HPDE6-E6E7 (cell line): ENCODE data around the gene GALNT12.

Experiments used
- DNase-seq: peaks from one replicate; pipeline ENCODE4 v3.0.0; 2011; ENCODE audit warnings: missing footprints; ENCODE audit errors: extremely low spot score

GALNT12 gene

GRCh38 chr9:98783518-98784226 lies 23.8 kb upstream of the GALNT12 start:
- no peak for DNase-seq

- no peak for DNase-seq
Observed at GRCh38 chr9:98784831-98785806, 22.4 kb upstream of the GALNT12 start.

DNA sequence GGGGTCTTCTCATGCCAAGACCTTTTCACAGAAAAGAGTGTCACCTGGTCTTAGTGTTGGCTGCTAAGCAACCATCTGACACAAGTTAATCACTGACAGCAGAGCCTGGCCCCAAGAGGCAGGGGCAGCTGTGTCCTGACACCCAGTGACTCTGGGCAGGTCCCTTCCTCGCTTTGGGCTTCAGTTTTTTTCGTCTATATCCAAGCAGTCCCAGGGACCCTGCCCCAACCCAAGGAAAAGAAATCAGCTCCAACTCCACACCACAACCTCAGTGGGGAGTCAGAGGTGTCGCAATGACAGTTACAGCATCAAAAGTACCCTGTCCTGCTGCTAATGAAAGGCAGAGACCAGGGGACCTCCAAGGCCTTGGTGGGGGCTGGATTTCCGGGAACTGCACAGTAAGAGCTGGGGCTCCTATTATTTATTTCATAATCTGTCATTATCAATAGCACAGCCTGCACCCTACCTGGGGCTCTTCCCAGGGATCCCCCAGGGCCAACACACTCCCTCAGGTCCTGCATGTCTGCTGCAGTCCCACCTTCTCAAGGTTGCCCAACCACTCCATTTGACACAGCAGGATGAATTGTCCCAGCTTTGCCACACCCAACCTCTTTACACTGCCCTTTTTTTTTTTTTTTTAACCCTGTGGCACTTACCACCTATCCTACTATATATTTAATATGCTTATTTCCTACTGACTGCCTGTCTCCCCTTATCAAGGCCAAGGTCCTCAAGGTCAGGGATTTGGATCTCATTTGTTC lies 20.5 kb upstream of the GALNT12 start:
- no peak for DNase-seq

- no peak for DNase-seq
Observed at GRCh38 chr9:98787766-98788335, 19.6 kb upstream of the GALNT12 start.

DNA sequence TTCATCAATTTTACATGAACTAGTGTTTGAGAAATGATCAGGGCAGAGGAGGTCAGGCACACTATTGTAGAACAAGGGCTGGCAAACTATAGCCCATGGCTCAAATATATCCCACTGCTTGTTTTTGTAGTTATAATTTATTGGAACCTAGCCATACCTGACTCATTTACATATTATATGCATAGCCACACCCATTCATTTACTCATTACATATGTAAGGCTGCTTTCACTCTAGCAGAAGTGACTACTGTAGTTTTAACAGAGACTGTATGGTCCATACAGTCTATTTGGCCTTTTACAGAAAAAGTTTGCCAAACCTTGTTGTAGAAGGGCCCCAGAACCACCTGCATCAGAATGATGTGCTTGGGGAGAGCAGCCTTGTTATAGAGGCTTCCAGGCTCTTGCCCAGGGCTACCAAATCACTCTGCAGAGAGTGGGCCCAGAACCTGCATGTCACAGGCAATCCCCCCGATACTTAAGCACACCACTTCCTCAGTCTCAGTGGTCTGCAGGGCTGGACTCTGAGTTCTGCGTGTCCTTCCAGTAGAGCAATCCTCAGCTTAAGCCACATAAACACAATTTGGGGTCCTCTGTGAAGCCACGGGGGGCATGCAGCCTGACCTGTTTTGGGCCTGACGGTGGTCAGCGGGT lies 17.9 kb upstream of the GALNT12 start:
- DNase-seq: no peak

- DNase-seq: no peak
Observed at GRCh38 chr9:98790134-98790841, 17.2 kb upstream of the GALNT12 start.

DNA sequence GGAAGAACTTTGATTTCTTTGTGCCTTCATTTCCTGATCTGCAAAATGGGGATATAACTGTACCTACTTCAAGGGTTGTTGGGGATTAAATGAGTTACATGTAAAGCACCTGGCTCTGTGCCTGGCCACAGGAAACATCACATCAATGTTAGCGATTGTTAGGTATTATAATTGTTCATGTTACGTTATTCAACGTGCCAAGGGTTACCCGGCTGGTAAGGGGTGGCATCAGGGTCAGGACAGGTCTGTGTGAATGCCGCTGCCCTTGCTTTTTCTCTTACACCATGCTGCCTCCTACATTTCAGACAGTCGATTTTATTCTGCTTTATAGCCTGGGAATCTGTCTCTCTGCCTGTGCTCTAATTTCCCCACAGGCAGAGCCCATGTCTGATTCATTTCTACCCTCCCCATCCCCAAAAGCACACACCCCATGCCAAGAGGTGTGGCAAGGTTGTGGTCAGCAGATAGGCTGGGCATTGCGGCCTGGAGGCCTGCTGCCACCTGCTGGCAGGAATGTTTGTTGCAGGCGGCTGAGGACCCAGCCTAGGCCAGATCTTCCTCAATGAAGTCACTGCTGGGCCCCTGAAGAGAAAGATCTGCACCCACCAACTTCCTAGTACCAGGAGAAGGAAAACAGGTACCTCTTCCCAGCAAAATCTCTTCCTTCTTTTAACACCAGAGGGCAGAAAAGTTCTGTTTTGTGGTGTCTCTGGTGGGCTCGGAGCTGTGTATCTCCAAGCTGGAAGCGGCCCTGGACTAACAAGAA lies 16.4 kb upstream of the GALNT12 start:
- DNase-seq: peak; percentile 95

GRCh38 chr9:98791608-98792490 lies 15.6 kb upstream of the GALNT12 start:
- no peak for DNase-seq

GRCh38 chr9:98793031-98793430 lies 14.4 kb upstream of the GALNT12 start:
- no peak for DNase-seq

DNA sequence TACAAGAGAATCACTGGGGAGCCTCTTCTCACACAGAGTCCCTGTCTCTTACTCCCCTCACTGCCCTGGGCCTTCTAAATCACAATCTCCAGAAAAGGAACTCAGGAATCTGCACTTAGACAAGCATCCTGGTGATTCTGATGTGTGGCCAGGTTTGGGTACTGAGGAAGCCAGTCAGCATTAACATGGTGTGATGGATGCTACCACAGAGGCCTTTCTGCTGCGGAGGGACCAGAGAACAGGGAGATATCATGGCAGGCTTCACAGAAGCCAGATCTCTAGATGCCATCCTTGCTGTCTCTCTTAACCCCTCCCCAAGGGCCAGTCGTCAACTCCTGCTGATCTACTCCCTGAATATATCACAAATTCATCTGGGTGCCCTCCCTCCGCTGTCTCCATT lies 12.7 kb upstream of the GALNT12 start:
- DNase-seq: no peak

DNA sequence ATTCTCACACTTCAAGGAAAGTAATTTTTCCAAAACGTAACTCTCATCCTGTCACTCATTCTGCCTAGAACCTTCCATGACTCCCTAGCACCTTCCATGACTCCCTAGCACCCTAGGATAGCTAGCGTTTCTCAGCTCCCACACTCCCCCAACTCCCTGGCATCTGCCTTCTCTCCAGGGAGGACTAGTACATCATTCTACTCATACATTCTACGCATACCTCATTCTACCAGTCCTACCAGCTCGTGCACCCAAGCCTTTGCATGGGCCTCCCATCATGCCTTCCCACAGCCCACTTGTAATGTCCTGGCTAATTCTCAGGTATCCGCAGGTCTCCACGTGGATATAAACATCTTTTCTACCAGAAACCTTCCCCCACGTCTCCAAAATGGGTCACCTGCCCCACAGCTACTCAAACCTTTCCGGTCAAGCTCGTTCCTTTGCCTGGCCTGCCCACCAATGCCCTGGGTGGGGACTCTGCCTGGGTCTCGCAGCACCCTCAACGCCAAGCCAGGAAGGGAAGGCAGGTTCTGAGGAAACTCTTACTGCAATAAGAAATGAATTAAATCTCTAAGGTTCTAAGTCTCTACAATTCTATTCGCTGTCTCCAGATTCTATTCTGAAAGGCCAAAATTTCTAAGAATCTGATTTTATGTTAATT lies 12.0 kb upstream of the GALNT12 start:
- DNase-seq: no peak

DNA sequence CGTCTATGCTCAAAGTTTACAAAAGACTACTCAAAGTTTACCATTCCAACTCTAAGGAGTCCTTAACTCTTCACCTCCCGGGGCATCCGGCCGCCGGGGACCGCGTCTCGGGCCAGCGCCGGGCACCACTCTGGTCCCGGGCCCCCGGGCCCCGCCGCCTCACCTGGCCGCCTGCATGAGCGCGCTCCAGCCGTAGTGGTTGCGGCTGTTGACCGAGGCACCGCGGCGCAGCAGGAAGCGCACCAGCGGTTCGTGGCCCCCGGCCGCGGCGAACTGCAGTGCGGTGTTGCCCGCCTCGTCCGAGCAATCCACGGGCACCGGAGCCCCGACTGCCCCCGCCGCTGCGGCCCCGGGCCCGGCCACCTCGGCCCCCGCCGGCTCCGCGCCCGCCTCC lies 11.5 kb upstream of the GALNT12 start:
- DNase-seq: no peak

DNA sequence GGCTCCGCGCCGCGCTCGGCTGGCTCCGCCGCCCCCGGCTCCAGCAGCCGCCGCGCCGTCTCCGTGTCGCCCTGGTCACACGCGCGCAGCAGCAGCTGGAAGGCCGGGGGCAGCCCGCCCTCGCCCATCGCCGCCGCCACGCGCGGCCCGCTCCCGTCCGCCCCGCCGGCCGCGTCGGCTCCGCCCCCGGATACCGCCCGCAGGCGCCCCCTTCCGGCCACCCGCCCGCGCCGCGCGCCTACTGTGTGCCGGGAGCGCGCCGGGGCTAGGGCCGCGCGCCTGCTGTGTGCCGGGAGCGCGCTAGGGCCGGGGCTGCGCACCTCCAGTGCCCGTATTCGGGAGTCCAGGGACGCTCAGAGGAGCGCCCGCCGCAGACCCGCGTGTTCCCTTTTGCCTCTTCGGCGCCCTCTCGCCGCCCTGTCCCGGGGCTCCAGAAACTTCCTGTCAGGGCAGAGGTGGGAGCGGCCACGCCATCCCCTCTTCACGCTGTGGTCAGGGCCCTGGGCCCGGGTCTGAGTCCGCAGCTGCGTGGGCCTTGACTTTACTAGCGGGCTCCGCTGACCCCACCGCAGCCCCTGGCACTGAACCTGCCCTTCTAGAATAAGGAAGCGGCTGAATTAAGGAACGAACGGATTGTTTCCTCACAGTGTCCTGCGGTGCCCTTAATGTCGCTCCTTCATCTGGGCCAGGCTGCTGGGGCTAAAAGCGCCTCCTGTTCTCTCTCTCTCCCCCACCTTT lies 10.9 kb upstream of the GALNT12 start, which contains the start of gene ANKS6:
ANKS6 (minus strand) TSS at position 192 of the 738 bp plus-strand sequence; CDS start at position 128, 64 bp downstream.
- DNase-seq: peak; percentile 80

GRCh38 chr9:98797491-98797890 lies 10.0 kb upstream of the GALNT12 start:
- no peak for DNase-seq

DNA sequence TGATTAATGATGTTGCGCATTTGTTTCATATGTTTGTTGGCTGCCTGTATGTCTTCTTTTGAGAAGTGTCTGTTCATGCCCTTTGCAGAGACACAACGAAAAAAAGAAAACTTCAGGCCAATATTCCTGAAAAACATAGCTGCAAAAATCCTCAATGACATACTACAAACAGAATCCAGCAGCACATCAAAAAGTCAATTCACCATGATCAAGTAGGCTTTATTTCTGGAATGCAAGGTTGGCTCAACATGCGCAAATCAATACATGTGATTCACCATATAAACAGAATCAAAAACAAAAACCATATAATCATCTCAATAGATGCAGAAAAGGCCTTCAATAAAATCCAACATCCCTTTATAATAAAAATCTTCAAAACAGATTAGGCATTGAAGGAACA lies 9.2 kb upstream of the GALNT12 start:
- no peak for DNase-seq

DNA sequence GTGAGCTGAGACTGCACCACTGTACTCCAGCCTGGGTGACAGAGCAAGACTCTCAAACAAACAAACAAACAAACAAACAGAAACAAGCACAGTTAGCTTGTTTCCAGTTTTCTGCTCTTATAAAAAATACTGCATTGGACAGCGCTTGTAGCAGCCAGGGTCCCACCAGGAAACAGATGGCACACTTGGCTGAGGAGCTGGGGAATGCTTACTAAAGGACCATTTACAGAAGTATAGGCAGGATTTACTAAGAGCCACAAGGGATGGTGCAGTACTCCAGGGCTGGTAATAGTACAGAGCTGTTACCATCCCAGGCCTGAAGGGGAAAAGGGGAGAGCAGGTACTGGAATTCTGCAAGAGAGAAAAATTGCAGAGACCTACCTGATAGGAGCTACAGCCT lies 5.9 kb upstream of the GALNT12 start:
- DNase-seq: no peak

DNA sequence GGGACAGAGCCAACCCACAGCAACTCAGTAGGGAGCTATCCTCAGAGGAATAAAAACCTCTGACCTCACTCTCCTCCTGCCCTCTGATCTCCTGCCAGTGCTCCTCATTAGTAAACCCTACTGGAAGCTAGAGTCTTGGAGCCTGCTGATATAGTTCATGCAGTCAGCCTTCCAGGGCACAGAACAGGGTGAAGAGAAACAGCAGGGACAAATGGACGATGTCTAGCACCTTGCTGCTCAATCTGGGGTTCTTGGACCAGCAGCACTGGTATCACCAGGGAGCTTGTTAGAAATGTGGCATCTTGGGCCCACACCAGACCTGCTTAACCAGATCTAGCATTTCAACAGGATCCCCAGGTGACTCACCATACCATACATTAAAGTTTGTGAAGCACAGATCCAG lies 5.5 kb upstream of the GALNT12 start:
- peak; percentile 61 for DNase-seq

DNA sequence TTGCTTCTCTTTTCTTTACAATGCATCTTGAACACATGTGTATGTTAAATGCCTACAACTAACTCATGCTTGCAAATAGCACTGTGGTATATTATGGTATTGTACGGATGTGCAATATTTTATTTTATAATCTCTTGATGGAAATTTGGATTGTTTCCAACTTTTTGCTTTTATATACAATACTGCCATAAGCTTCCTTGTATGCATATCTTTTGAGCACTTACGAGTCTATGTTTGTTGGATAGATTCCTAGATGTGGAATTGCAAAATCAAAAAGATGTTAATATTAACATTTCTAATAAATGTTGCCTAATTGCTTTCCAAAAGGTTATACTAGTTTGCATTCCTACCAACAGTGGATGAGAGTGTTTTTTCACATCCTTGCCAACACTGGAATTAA lies 3.4 kb upstream of the GALNT12 start:
- no peak for DNase-seq
